ENCODE data around the gene ADAP1. TPM values are rescaled to one million over a fixed set of nuclear protein-coding genes. Genes with fewer than 3 reads are reported as not detected.

ADAP1 gene
- total and polyA plus RNA-seq, 2 of the 8 experiments (the other 6 are each of a cell fraction or from before 2014, with no cell fraction given) = 5.8 to 6.1 TPM

- Histone ChIP-seq H3K56ac (replicated peaks; ENCODE audit: insufficient read length, low read depth, low read length) (no peak overlapping the region), H4K5ac (ENCODE audit: insufficient read length, low read depth, low read length) (no peak overlapping the region), H3K18ac (ENCODE audit: extremely low read depth, low read length) (no peak overlapping the region), H2AK5ac (ENCODE audit: low read depth, low read length) (no peak overlapping the region), H3K23ac (ENCODE audit: insufficient read length) (no peak overlapping the region), H3K36me3 (ENCODE audit: control insufficient read depth in 2 of 4, insufficient read depth in 4 of 4, low read length in 3 of 4) (peaks cover 13 to 53% (median 36%) of the 10 kb centered on the region in 4 experiments), H2BK20ac (ENCODE audit: low read length) (no peak overlapping the region), H4K91ac (replicated peaks; ENCODE audit: insufficient read length, low read length) (no peak overlapping the region), H4K20me1 (replicated peaks in 1 of 2; ENCODE audit: control insufficient read depth in 1 of 2, insufficient read depth in 2 of 2, low read length in 2 of 2) (peaks cover 9 to 20% of the 10 kb centered on the region in 2 experiments), H3K27me3 (replicated peaks in 1 of 4; ENCODE audit: control insufficient read depth in 3 of 4, extremely low read depth in 1 of 4, insufficient read depth in 3 of 4, low read length in 3 of 4) (no peaks in the 10 kb centered on the region), H3K79me1 (ENCODE audit: low read depth, low read length) (peaks cover 5% of the 10 kb centered on the region), H3K4ac (replicated peaks; ENCODE audit: insufficient read length, low read depth, low read length) (no peak overlapping the region), H3K14ac (ENCODE audit: insufficient read length) (no peak overlapping the region), H3K23me2 (ENCODE audit: low read depth, low read length) (peaks cover 2% of the 10 kb centered on the region; the same call in 1 of the 2 replicates), H3K9ac (replicated peaks in 1 of 4; ENCODE audit: extremely low read depth in 1 of 4, low read depth in 3 of 4, low read length in 3 of 4) (no peak overlapping the region), H3K4me1 (replicated peaks in 1 of 4; ENCODE audit: control insufficient read depth in 3 of 4, insufficient read depth in 4 of 4, low read length in 3 of 4) (peaks cover 0 to 8% (median 4%) of the 10 kb centered on the region in 4 experiments; a peak in 5 of 7 replicates), H4K8ac (ENCODE audit: extremely low read depth, insufficient read depth, low read length) (no peak overlapping the region), H3K9me3 (ENCODE audit: insufficient read depth in 2 of 2, low read depth in 1 of 2, low read length in 1 of 2) (no peaks in the 10 kb centered on the region), H2BK5ac (ENCODE audit: low read depth, low read length) (no peak overlapping the region), H3K27ac (ENCODE audit: low read depth, low read length) (no peak overlapping the region), H2BK120ac (replicated peaks; ENCODE audit: low read depth, low read length) (no peak overlapping the region), H2BK12ac (ENCODE audit: low read depth, low read length) (no peak overlapping the region), H3K79me2 (ENCODE audit: control insufficient read depth in 1 of 2, insufficient read depth in 2 of 2, low read length in 2 of 2) (no peaks in the 10 kb centered on the region), H3K4me3 (ENCODE audit: extremely low read depth in 1 of 4, insufficient read depth in 2 of 4, low read depth in 3 of 4, low read length in 4 of 4) (no peak overlapping the region), H3K4me2 (ENCODE audit: insufficient read depth in 1 of 2, low read depth in 2 of 2, low read length in 2 of 2) (no peak overlapping the region), H2BK15ac (ENCODE audit: low read length) (no peak overlapping the region), H2AFZ (ENCODE audit: low read length) (no peak overlapping the region)
- FAIRE-seq (no peak), DNase-seq (ENCODE audit: low read depth in 1 of 2, low spot score in 2 of 2) (no peak)
- ChIA-PET POLR2A (ENCODE audit: partially characterized antibody) (interaction anchor here (1.0 to 4.0 kb wide), 6 partner anchors 13 to 70 kb away, joined by 3 to 23 read pairs (median 6); partner anchors contain the start of gene GET4), CTCF (ENCODE audit: partially characterized antibody) (interaction anchor here (0.9 kb wide), 1 partner anchor 60 kb away, joined by 3 read pairs; no protein-coding TSS in a partner anchor)
- WGBS, 2 experiments (ENCODE audit: extremely low coverage in 1 of 2, insufficient coverage in 1 of 2, insufficient read length in 1 of 2, insufficient replicate concordance in 2 of 2, low coverage in 1 of 2, low lambda C conversion rate in 2 of 2, missing lambda C conversion rate in 1 of 2) = 93% methylated on average over 14 of the region's 14 CpGs; no CpG with 5 or more reads in 1 of the 2 experiments
- TF ChIP-seq EGR1 (IDR thresholded peaks at IDR 0.05; ENCODE audit: borderline replicate concordance, low read depth, low read length) (no peak), TAF7 (optimal IDR thresholded peaks at IDR 0.05; ENCODE audit: borderline replicate concordance, low read depth, low read length) (no peak), CREB1 (IDR thresholded peaks at IDR 0.05) (no peak), SIN3A (conservative IDR thresholded peaks at IDR 0.05 in 1 of 2, IDR thresholded peaks at IDR 0.05 in 1 of 2; ENCODE audit: low read depth in 1 of 2, low read length in 2 of 2) (no peak), NRF1 (IDR thresholded peaks at IDR 0.05; ENCODE audit: low read depth, low read length) (no peak), POU5F1 (IDR thresholded peaks at IDR 0.05; ENCODE audit: low read depth, low read length) (no peak), NANOG (IDR thresholded peaks at IDR 0.05; ENCODE audit: insufficient read depth, low read depth, low read length, poor library complexity, severe bottlenecking) (no peak), JUND (IDR thresholded peaks at IDR 0.05; ENCODE audit: low read length) (no peak), CTBP2 (IDR thresholded peaks at IDR 0.05; ENCODE audit: borderline replicate concordance, insufficient read depth, insufficient read length, low read length) (no peak), CBX5 (IDR thresholded peaks at IDR 0.05; ENCODE audit: low read depth, low read length) (no peak), SRF (IDR thresholded peaks at IDR 0.05; ENCODE audit: low read depth, low read length) (no peak), RNF2 (IDR thresholded peaks at IDR 0.05; ENCODE audit: borderline replicate concordance, low read depth, low read length, missing control alignments, poor library complexity, severe bottlenecking) (no peak), ASH2L (IDR thresholded peaks at IDR 0.05; ENCODE audit: low read length) (no peak), KDM1A (IDR thresholded peaks at IDR 0.05; ENCODE audit: borderline replicate concordance, low read length) (no peak)
Measured at GRCh38 chr7:897086-897485, 57.4 kb downstream of the ADAP1 start.
